ENCODE measurements around the gene ACBD5. TPM values are rescaled to one million over a fixed set of nuclear protein-coding genes. Genes with fewer than 3 reads are reported as not detected.

ACBD5 gene
- total and polyA plus RNA-seq, 7 donors = 11.5 to 36.8 (median 19.6) TPM

DNA sequence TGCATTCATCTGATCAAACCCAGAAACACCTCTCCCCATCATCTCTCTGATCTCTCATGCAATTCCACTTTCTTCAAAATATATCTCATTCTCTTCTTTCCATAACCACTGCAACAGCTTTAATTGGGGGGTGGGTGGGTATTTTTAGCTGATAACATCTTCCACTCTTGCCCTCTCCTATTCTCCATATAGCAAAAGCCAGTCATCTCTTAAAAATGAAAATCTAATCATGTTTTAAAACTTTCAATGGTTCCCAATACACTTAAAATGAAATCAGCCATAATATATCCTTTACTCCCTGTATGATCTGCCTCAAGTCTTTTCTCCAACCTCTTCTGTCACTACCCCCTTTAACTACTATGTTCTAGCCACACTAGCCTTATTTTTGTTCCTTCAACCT, 87.9 kb downstream of the ACBD5 start:
- H3K4me3 ChIP-seq = peak overlapping the region in 3 of 4 donors; percentile 69 to 90 (median 89)
- H3K4me1 ChIP-seq = peaks cover 0 to 42% (median 24%) of the 10 kb centered on the region in 4 donors
- no peaks in the 10 kb centered on the region for H3K27me3 ChIP-seq
- TF ChIP-seq, protein P1, sequence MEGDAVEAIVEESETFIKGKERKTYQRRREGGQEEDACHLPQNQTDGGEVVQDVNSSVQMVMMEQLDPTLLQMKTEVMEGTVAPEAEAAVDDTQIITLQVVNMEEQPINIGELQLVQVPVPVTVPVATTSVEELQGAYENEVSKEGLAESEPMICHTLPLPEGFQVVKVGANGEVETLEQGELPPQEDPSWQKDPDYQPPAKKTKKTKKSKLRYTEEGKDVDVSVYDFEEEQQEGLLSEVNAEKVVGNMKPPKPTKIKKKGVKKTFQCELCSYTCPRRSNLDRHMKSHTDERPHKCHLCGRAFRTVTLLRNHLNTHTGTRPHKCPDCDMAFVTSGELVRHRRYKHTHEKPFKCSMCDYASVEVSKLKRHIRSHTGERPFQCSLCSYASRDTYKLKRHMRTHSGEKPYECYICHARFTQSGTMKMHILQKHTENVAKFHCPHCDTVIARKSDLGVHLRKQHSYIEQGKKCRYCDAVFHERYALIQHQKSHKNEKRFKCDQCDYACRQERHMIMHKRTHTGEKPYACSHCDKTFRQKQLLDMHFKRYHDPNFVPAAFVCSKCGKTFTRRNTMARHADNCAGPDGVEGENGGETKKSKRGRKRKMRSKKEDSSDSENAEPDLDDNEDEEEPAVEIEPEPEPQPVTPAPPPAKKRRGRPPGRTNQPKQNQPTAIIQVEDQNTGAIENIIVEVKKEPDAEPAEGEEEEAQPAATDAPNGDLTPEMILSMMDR (IDR thresholded peaks at IDR 0.05) = no peak
- no peak for TF ChIP-seq POLR2AphosphoS5 (IDR thresholded peaks at IDR 0.05)
- no peak for TF ChIP-seq EP300 (IDR thresholded peaks at IDR 0.05)
- TF ChIP-seq POLR2A (IDR thresholded peaks at IDR 0.05) = no peak
- no peak overlapping the region for H3K27ac ChIP-seq
- peaks cover 0 to 12% (median 6%) of the 10 kb centered on the region in 4 donors for H3K36me3 ChIP-seq
- no peak for DNase-seq
- no peaks in the 10 kb centered on the region for H3K9me3 ChIP-seq
- intact Hi-C loops (cut with DNase I) = no loop called here

DNA sequence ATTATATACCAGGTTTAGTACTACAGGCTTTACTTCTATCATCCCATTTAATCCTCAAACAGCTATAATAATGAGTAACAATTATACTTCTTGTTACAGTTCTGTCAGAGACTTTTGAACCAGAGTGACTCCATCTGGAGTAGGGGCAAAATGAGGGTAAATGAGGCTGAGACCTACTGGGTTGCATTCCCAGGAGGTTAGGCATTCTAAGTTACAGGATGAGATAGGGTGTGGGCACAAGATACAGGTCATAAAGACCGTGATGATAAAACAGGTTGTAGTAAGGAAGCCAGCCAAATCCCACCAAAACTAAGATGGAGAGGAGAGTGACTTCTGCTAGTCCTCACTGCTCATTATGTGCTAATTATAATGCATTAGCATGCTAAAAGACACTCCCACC, 90.3 kb downstream of the ACBD5 start:
- intact Hi-C loops (cut with DNase I) = no loop called here
- H3K27ac ChIP-seq = no peak overlapping the region
- H3K36me3 ChIP-seq = peaks cover 3 to 36% (median 10%) of the 10 kb centered on the region in 4 donors
- WGBS, 2 donors = 62 to 85% methylated on average over 1 of the region's 1 CpG
- no peaks in the 10 kb centered on the region for H3K27me3 ChIP-seq
- DNase-seq = no peak
- peaks cover 0 to 21% (median 16%) of the 10 kb centered on the region in 4 donors for H3K4me1 ChIP-seq
- no peak overlapping the region for H3K4me3 ChIP-seq
- no peaks in the 10 kb centered on the region for H3K9me3 ChIP-seq
- TF ChIP-seq, protein P1 (IDR thresholded peaks at IDR 0.05) = no peak
- no peak for TF ChIP-seq EP300 (IDR thresholded peaks at IDR 0.05)
- no peak for TF ChIP-seq POLR2AphosphoS5 (IDR thresholded peaks at IDR 0.05)

DNA sequence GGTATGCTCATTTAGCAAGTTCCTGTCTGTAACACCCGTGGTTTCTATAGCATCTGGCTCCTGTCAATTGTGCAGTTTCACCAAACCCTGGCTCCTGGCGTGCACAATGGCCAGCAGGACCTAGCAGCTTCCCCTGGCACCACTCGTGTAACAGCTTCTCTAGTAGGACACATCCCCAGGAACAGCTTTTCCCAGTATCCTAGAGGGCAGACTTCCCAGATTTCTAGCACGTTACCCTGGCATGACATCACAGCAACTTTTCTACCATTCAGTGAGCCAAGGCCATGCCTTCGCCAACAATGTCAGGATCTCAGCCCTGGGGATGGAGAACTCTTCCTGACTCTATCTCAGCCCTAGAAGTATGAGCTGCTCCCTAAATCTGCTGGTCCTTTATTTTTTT, 92.9 kb downstream of the ACBD5 start:
- Histone ChIP-seq H3K27me3 (no peaks in the 10 kb centered on the region), H3K4me3 (no peak overlapping the region)

DNA sequence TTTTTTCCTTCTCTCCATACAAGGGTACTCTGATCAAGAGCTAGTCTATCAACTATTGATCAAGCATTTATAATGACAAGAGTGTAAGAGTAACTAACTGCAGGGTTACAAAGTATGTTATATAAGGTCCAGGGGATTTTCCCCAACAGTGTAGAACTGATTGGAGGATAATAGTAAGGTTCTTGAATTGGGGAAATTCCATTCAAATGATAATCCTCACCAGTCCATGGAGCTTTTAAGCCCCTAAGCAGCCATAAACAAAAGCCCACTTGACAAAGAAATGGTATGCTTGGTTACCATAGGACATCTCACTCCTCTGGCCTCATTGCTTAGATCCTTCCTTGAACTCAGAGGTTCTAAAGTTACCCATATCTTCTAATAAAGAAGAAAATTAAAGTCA, 94.7 kb downstream of the ACBD5 start:
- no peak for DNase-seq
- intact Hi-C loops (cut with DNase I) = no loop called here
- Histone ChIP-seq H3K27me3 (no peaks in the 10 kb centered on the region), H3K9me3 (no peaks in the 10 kb centered on the region), H3K27ac (no peak overlapping the region), H3K4me3 (no peak overlapping the region), H3K4me1 (peaks cover 0 to 5% (median 2%) of the 10 kb centered on the region in 4 donors), H3K36me3 (peaks cover 3 to 79% (median 16%) of the 10 kb centered on the region in 4 donors)
- TF ChIP-seq, protein P1 (IDR thresholded peaks at IDR 0.05) = no peak
- TF ChIP-seq EP300 (IDR thresholded peaks at IDR 0.05) (no peak), POLR2A (IDR thresholded peaks at IDR 0.05) (no peak), POLR2AphosphoS5 (IDR thresholded peaks at IDR 0.05) (no peak)

More for the DNA sequence above, 92.9 kb downstream of the ACBD5 start:
- WGBS, 2 donors = 88 to 91% methylated on average over 5 of the region's 5 CpGs
- Histone ChIP-seq H3K36me3 (peaks cover 3 to 62% (median 16%) of the 10 kb centered on the region in 4 donors), H3K9me3 (no peaks in the 10 kb centered on the region), H3K4me1 (peaks cover 0 to 14% (median 8%) of the 10 kb centered on the region in 4 donors), H3K27ac (no peak overlapping the region)
- DNase-seq = no peak
- no peak for TF ChIP-seq EP300 (IDR thresholded peaks at IDR 0.05)
- TF ChIP-seq, protein P1 (IDR thresholded peaks at IDR 0.05) = no peak
- no peak for TF ChIP-seq POLR2A (IDR thresholded peaks at IDR 0.05)
- TF ChIP-seq POLR2AphosphoS5 (IDR thresholded peaks at IDR 0.05) = no peak
- intact Hi-C loops (cut with DNase I) = no loop called here

Small RNA genes within 50 kb of the gene (small RNA-seq; reads per million reads assigned to genes)
- gene RNU2-24P (0 to 0.36 (median 0) reads per million in 3 donors), gene RNU7-12P (0 reads per million in 3 donors)

Other genes with a start within 250 kb of the ACBD5 start
- 10 to 100 TPM in 2 of 4 donors, 1 to 10 TPM in 2; 8.6 to 20.5 (median 11.9) TPM for gene ANKRD26, start 140.3 kb downstream of the ACBD5 start, total RNA-seq
- gene ANKRD26, start 140.3 kb downstream of the ACBD5 start, polyA plus RNA-seq = 1 to 10 TPM; 2.1 to 6.2 (median 3.6) TPM
- gene YME1L1, start 86.4 kb downstream of the ACBD5 start, total RNA-seq = 10 to 100 TPM; 50.7 to 76.0 (median 64.0) TPM
- gene YME1L1, start 86.4 kb downstream of the ACBD5 start, polyA plus RNA-seq = 10 to 100 TPM; 45.0 to 54.5 (median 52.2) TPM
- gene MASTL, start 85.4 kb downstream of the ACBD5 start, total RNA-seq = 1 to 10 TPM; 4.7 to 5.4 (median 5.0) TPM
- gene MASTL, start 85.4 kb downstream of the ACBD5 start, polyA plus RNA-seq = 1 to 10 TPM; 1.8 to 6.6 (median 4.6) TPM